HCT116 (cell line): ENCODE results near the gene THAP3. TPM values are rescaled to one million over a fixed set of nuclear protein-coding genes. Genes with fewer than 3 reads are reported as not detected.

Experiments
- ATAC-seq: fragments of 200-7000 bp; cut with Tn5 transposase; 2 replicates; pipeline ENCODE4 v1.9.1; 2020; ENCODE audit warnings: mild to moderate bottlenecking, moderate library complexity
- BruUV-seq: library from RNA; stranded (reverse); fragments of 400-500 nt; replicated peaks from 2 replicates; lab custom pipeline; 2021; lab: Mats Ljungman, UMichigan
- CTCF ChIA-PET: fragments of 300-600 bp; sonication (Branson Sonifier 250); formaldehyde crosslinking; loops from one replicate; lab custom pipeline; 2021; ENCODE audit warnings: antibody characterized with exemption; lab: Charles Lee
- POLR2A ChIA-PET: fragments of 300-600, 350-600 bp; sonication (Branson Sonifier 250); formaldehyde crosslinking; loops from one replicate; lab custom pipeline; 2021; ENCODE audit warnings: antibody characterized with exemption; lab: Charles Lee
- RAD21 ChIA-PET, 2 experiments: fragments of 300-600 bp; sonication (Branson Sonifier 250); formaldehyde crosslinking; loops; one replicate each; lab custom pipeline; 2023; ENCODE audit warnings: low total read pairs in 2 of 2; ENCODE audit not compliant: uncharacterized antibody in 2 of 2, unreplicated experiment in 2 of 2, low non-redundant PET in 1 of 2; lab: Charles Lee
- DNase-seq: peaks from one replicate; pipeline ENCODE4 v3.0.0-alpha.2; 2010; ENCODE audit warnings: low read depth, low spot score
- H2AFZ ChIP-seq: fragments of 200-600 bp; shearing (Covaris generic), sonication (generic); 2 replicates; pipeline ENCODE4 v1.6.1; 2017; ENCODE audit warnings: low read depth, mixed run types, mixed read lengths, antibody characterized with exemption, low read length; ENCODE audit not compliant: poor library complexity, severe bottlenecking
- H3K27ac ChIP-seq: 2 replicates; pipeline ENCODE4 v1.5.1; 2012; ENCODE audit warnings: low read depth, low read length
- H3K27me3 ChIP-seq: fragments of 200-600 bp; sonication (generic); 2 replicates; pipeline ENCODE4 v1.6.1; 2016; ENCODE audit warnings: mixed run types, low read length, mixed read lengths; ENCODE audit not compliant: insufficient read depth
- H3K36me3 ChIP-seq, 2 experiments: fragments of 200-500 bp in 1 of 2; fragments of 200-600 bp in 1 of 2; sonication (Bioruptor generic) in 1 of 2; sonication (generic) in 1 of 2; 2 replicates each; pipeline versions ENCODE4 v1.5.1 to v1.6.1; 2014 to 2016; ENCODE audit warnings: low read length in 2 of 2, inconsistent platforms in 1 of 2, mixed read lengths in 1 of 2, mixed run types in 1 of 2; ENCODE audit not compliant: insufficient read depth in 2 of 2, control insufficient read depth in 1 of 2
- H3K4me1 ChIP-seq, 2 experiments: fragments of 200-600 bp in 1 of 2; sonication (generic) in 1 of 2; 2 replicates each; pipeline versions ENCODE4 v1.5.1 to v1.6.1; 2012 to 2017; ENCODE audit warnings: low read length in 2 of 2, inconsistent platforms in 1 of 2, mild to moderate bottlenecking in 1 of 2, mixed read lengths in 1 of 2, mixed run types in 1 of 2, moderate library complexity in 1 of 2; ENCODE audit not compliant: insufficient read depth in 2 of 2, control insufficient read depth in 1 of 2
- H3K4me2 ChIP-seq: fragments of 200-600 bp; sonication (generic); 2 replicates; pipeline ENCODE4 v1.6.1; 2017; ENCODE audit warnings: mixed run types, low read length, mixed read lengths
- H3K4me3 ChIP-seq, 2 experiments: fragments of 200-600 bp in 1 of 2; sonication (generic) in 1 of 2; replicated peaks in 1 of 2; 2 replicates each; pipeline ENCODE4 v1.5.1; 2011 to 2016; ENCODE audit warnings: low read length in 2 of 2, control low read depth in 1 of 2, low read depth in 1 of 2, mild to moderate bottlenecking in 1 of 2, mixed read lengths in 1 of 2, mixed run types in 1 of 2
- H3K79me2 ChIP-seq: fragments of 200-600 bp; sonication (generic); 2 replicates; pipeline ENCODE4 v1.6.1; 2017; ENCODE audit warnings: mild to moderate bottlenecking, mixed run types, low read length, moderate library complexity, mixed read lengths; ENCODE audit not compliant: insufficient read depth
- H3K9ac ChIP-seq: fragments of 200-600 bp; sonication (generic); 2 replicates; pipeline ENCODE4 v1.6.1; 2016; ENCODE audit warnings: low read length, mixed read lengths
- H3K9me2 ChIP-seq: fragments of 200-600 bp; sonication (generic), shearing (Covaris generic); 2 replicates; pipeline ENCODE4 v1.6.1; 2017; ENCODE audit warnings: mixed run types, mild to moderate bottlenecking, moderate library complexity; ENCODE audit not compliant: insufficient read depth
- H3K9me3 ChIP-seq, 2 experiments: fragments of 200-500 bp in 1 of 2; fragments of 200-600 bp in 1 of 2; sonication (Bioruptor generic) in 1 of 2; sonication (generic) in 1 of 2; 2 replicates each; pipeline ENCODE4 v1.6.1; 2014 to 2017; ENCODE audit warnings: low read length in 2 of 2, mixed read lengths in 2 of 2, inconsistent platforms in 1 of 2, low read depth in 1 of 2, mild to moderate bottlenecking in 1 of 2, mixed run types in 1 of 2, moderate library complexity in 1 of 2; ENCODE audit not compliant: control insufficient read depth in 1 of 2, insufficient read depth in 1 of 2
- H4K20me1 ChIP-seq: fragments of 200-600 bp; sonication (generic), shearing (Covaris generic); 2 replicates; pipeline ENCODE4 v1.6.1; 2017; ENCODE audit warnings: mixed run types, mild to moderate bottlenecking, moderate library complexity; ENCODE audit not compliant: insufficient read depth
- ATF3 ChIP-seq: IDR thresholded peaks from 2 replicates; pipeline ENCODE4 v1.6.1; 2012
- CBX3 ChIP-seq: IDR thresholded peaks from 2 replicates; pipeline ENCODE4 v1.6.1; 2012; ENCODE audit warnings: low read depth
- CTCF ChIP-seq, 3 experiments: fragments of 200-600 bp in 1 of 3; sonication (generic) in 1 of 3; IDR thresholded peaks in 2 of 3; conservative IDR thresholded peaks in 1 of 3; 2 replicates each; pipeline ENCODE4 v1.5.1; 2012 to 2017; ENCODE audit warnings: low read depth in 2 of 3, low read length in 2 of 3, antibody characterized with exemption in 1 of 3, borderline replicate concordance in 1 of 3, control low read depth in 1 of 3, mild to moderate bottlenecking in 1 of 3, mixed read lengths in 1 of 3, mixed run types in 1 of 3, moderate library complexity in 1 of 3; ENCODE audit not compliant: insufficient read depth in 1 of 3
- EGR1 ChIP-seq: IDR thresholded peaks from 2 replicates; pipeline ENCODE4 v1.6.1; 2012; ENCODE audit warnings: low read depth
- EZH2 ChIP-seq: fragments of 200-600 bp; sonication (generic); IDR thresholded peaks from 2 replicates; pipeline ENCODE4 v1.6.1; 2017; ENCODE audit warnings: antibody characterized with exemption, mixed run types
- FOSL1 ChIP-seq: IDR thresholded peaks from 2 replicates; pipeline ENCODE4 v1.6.1; 2012; ENCODE audit warnings: low read depth
- POLR2AphosphoS5 ChIP-seq: IDR thresholded peaks from 2 replicates; pipeline ENCODE4 v1.6.1; 2011; ENCODE audit warnings: mild to moderate bottlenecking, low read depth, low read length, moderate library complexity
- RAD21 ChIP-seq: IDR thresholded peaks from 2 replicates; pipeline ENCODE4 v1.6.1; 2012; ENCODE audit warnings: low read depth, mild to moderate bottlenecking
- SIN3A ChIP-seq: IDR thresholded peaks from 2 replicates; pipeline ENCODE4 v1.6.1; 2012; ENCODE audit warnings: low read depth
- SP1 ChIP-seq: IDR thresholded peaks from 2 replicates; pipeline ENCODE4 v1.6.1; 2012; ENCODE audit warnings: low read depth
- SRF ChIP-seq: IDR thresholded peaks from 2 replicates; pipeline ENCODE4 v1.6.1; 2012; ENCODE audit warnings: low read depth
- TCF7L2 ChIP-seq: IDR thresholded peaks from 2 replicates; pipeline ENCODE4 v1.7.0; 2011; ENCODE audit warnings: borderline replicate concordance, inconsistent platforms; ENCODE audit not compliant: insufficient read depth, insufficient read length; ENCODE audit errors: extremely low read depth
- YY1 ChIP-seq: IDR thresholded peaks from 2 replicates; pipeline ENCODE4 v1.6.1; 2011; ENCODE audit warnings: low read length, low read depth, moderate library complexity, mild to moderate bottlenecking; ENCODE audit not compliant: insufficient replicate concordance; ENCODE audit errors: extremely low read depth
- ZBTB33 ChIP-seq: IDR thresholded peaks from 2 replicates; pipeline ENCODE4 v1.6.1; 2011; ENCODE audit warnings: mild to moderate bottlenecking, low read length, moderate library complexity; ENCODE audit not compliant: insufficient replicate concordance; ENCODE audit errors: extremely low read depth
- ZFX ChIP-seq: fragments of 450-650 bp; IDR thresholded peaks from 2 replicates; pipeline ENCODE4 v1.6.1; 2017
- intact Hi-C: fragments of 100-400 bp; cut with micrococcal nuclease; formaldehyde crosslinking; loops from 2 replicates; pipeline ENCODE4 v1.10.0; 2022
- total RNA-seq: library from RNA; stranded (reverse); gene quantifications from one replicate; pipeline ENCODE4 v1.2.1, GENCODE V29; 2021; ENCODE audit not compliant: unreplicated experiment

THAP3 gene
- total RNA-seq, 1 experiment from 2014 or later: 23.1 TPM

- no peaks in the 10 kb centered on the region for H3K9me2 ChIP-seq
- TF ChIP-seq EZH2 (no peak), FOSL1 (no peak), TCF7L2 (no peak), YY1 (no peak), EGR1 (no peak), POLR2AphosphoS5 (no peak), ATF3 (no peak), SRF (no peak), RAD21 (no peak), ZFX (no peak), ZBTB33 (no peak), CTCF (IDR thresholded peaks at IDR 0.05 in 2 of 3, conservative IDR thresholded peaks at IDR 0.05 in 1 of 3; ENCODE audit: borderline replicate concordance in 1 of 3, insufficient read depth in 1 of 3, low read depth in 2 of 3, low read length in 2 of 3) (no peak), SIN3A (no peak), CBX3 (no peak), SP1 (no peak)
- POLR2A ChIA-PET: no interaction called here
Observed at GRCh38 chr1:6666696-6667095, 42.0 kb downstream of the THAP3 start.

More at GRCh38 chr1:6666696-6667095, 42.0 kb downstream of the THAP3 start:
- Histone ChIP-seq H2AFZ (no peak overlapping the region), H3K79me2 (peaks cover 33% of the 10 kb centered on the region), H3K4me3 (no peak overlapping the region), H3K4me1 (no peaks in the 10 kb centered on the region), H4K20me1 (no peaks in the 10 kb centered on the region; the same call in 1 of the 2 replicates), H3K27ac (no peak overlapping the region), H3K4me2 (no peak overlapping the region), H3K27me3 (no peaks in the 10 kb centered on the region), H3K36me3 (peaks cover 6 to 24% of the 10 kb centered on the region in 2 experiments), H3K9me3 (no peaks in the 10 kb centered on the region), H3K9ac (no peak overlapping the region)
- intact Hi-C loops: no loop called here
- ATAC-seq (no peak), DNase-seq (no peak)
- no TSS peak for BruUV-seq
- RAD21 ChIA-PET: no interaction called here
- CTCF ChIA-PET: no interaction called here
